CD4-positive, alpha-beta T cell treated with Interleukin-17A for 4 hours (primary cell): ENCODE results near the gene ITGA1.
"Not testable (repeated sequence)": the region's sequence is repeated elsewhere in the genome, so short reads cannot be mapped to it uniquely, and the experiment has no call there.

Experiments used
- DNase-seq: peaks from one replicate; pipeline ENCODE4 v3.0.0-alpha.2; 2020; ENCODE audit warnings: mixed read lengths

Gene ITGA1

DNA sequence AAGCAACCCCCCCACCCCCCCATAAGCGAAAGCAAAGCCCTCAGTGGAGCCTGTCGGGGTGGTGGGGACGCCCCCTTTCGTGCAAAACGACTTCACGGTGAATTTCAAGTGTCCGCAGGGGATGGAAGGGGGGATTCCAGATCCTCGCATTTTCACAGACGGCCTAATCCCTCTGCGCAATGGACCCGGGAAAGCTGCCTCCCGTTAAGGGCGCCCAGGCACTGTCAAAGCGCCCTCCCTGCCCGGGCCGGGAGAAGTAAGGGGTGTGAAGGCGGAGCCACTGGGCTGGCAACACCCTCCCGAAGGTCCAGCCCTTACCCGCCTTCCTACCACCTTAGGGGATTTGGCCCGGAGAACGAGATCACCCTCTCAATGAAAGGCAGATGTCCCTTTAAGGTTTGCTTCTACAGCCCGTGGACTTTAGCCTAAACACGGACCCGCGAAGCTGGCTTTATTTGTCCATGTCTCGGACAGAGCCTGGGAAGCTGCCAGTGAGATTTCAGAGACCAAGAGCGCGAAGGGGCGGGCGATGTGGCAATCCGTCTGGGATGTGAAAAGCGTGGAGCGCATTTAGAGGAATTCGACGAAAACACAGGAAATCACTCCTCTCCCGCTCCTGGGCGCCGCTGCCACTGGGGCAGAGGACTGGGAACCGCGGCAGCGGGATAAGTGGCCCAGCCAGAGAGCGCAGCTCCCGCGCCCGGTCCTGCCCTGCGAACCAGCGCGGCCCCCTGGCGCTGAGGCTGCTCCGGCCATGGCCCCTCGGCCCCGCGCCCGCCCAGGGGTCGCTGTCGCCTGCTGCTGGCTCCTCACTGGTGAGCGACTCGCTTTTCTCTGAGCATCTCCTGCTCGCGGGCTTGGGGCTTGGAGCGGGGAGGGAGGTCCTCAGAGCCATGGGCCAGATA lies at the start of gene ITGA1, which contains the start of gene PELO:
Gene ITGA1 (plus strand): TSS at position 317 of the 905 bp plus-strand sequence. CDS start 438 bp downstream, at position 755.
Gene PELO (plus strand): TSS at position 317 of the 905 bp plus-strand sequence. CDS start 12,479 bp downstream, outside the sequence.
- peak; percentile 65 for DNase-seq

DNA sequence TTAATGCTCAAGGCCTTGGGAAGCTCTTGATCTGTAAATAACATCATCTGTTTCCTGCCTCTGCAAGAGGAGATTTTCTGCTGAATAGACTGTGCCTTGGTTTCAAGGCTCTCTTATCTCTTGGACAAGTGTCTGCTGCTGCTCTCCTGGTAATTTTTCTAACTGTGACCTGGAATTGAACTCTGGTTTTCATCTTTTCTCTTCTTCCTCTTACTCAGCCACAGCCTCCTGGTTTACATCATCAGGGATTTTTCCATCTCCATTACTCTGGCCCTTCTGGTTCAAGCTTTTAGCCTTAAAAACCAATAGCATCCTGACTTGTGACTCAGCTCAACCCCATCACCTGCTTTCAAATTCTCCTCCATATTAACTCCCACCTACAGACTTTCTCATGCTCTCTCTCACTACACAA lies 49.6 kb upstream of the ITGA1 start:
- no peak for DNase-seq

DNA sequence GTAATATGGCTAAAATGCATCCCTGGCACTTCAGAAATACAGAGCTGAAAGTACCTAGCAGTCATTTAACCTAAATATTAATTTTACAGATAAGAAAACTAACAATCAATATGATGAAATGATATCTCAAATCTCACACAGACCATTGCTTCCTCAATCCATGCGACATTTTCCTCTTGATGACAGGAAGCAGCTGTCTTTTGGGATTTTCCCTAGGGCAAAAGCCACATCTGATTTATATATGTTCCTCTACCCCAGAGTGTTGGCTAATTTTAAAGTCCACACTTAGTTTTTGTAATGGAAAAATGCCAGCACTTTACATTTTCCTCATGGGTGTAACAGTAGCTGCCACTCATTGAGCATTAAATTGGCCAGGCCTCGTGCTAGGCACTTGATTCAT lies 47.7 kb upstream of the ITGA1 start:
- no peak for DNase-seq

DNA sequence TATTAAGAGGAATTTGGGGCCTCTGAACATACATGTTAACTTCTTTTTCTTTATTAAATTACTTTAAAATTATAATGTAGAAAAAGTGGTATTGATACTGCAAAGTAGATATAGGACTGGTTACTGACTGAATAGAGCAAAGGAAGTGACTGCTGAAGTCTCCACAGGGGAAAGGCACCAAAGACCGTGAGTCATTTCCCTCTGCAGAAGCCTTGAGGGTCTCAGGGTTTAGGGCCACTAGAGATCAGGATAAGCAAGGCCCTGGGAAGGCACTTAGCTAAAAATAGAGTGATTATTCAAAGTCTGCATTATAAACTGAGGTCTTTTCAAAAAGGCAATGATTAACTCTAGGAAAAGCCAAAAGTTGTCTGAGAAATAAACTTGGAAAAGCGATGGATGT lies 44.7 kb upstream of the ITGA1 start:
- DNase-seq = peak; percentile 47

DNA sequence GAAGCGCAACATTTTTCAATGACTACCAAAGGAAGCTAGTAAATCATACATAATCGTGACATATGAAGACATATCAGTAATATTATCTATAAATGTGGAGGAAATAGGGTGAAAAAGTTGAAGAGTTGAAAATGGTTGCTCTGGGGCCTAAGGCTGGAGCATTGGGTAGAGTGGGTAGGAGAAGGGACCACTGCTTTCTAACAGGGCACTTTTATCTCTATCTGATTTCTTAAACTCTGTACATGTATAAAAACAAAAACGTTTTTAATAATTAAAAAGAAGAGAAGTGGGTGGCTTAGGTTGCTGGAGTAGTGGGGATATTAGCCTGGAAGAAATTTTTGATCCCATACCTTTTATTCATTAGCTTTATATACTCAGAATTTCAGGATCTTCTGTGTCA lies 44.2 kb upstream of the ITGA1 start:
- no peak for DNase-seq

DNA sequence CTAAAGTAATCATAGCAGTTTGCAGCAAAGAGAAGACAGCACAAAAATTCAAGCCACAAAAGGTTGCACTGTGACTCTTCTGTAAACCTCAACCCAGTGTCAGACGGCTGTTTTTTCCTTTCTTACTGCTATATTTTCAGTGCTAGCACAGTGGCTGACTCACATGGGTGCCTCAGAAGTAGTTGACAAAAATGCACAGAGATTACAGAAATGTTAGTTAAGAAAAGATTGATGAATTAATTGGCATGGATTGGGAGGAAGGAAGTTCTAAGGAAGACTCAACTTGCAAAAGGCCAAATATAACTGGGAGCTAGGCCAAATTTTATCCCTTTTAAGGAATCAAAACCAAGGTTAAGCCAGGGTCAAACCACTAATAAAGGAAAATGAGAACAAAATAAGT lies 43.7 kb upstream of the ITGA1 start:
- peak; percentile 63 for DNase-seq

DNA sequence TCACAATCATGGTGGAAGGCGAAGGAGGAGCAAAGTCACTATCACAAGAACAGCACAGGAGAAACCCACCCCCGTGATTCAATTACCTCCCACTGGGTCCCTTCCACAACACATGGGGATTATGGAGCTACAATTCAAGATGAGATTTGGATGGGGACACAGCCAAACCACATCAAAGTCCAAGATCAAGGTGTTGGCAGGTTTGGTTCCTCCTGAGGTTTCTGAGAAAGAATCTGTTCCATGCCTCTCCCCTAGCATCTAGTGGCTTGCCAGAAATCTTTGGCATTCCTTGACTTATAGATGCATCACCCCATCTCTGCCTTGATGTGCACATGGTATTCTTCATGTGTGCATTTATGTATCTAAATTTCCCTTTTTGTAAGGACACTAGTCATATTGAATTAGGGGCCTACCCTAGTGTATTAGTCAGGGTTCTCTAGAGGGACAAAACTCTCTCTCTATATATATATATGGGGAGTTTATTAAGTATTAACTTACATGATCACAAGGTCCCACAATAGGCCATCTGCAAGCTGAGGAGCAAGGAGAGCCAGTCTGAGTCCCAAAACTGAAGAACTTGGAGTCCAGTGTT lies 42.8 kb upstream of the ITGA1 start:
- DNase-seq = not testable (repeated sequence)

DNA sequence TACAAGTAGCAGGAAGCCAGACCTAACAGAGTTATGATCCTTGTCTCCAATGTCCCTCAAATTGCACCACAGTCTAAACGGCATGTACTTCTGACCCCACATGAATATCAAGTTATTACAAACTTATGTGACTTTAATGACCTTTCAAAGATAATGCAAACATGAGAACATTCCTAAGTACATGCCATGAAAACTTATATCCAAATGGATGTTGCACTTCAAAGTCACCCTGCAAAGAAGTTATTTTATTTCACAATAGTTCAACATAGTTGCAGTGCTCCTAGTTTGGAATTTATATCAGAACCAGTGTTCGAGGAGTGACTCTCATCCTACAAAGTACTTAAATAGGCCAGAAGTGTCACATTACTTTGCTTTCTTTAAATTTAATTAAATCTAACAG lies 41.2 kb upstream of the ITGA1 start:
- DNase-seq = no peak

DNA sequence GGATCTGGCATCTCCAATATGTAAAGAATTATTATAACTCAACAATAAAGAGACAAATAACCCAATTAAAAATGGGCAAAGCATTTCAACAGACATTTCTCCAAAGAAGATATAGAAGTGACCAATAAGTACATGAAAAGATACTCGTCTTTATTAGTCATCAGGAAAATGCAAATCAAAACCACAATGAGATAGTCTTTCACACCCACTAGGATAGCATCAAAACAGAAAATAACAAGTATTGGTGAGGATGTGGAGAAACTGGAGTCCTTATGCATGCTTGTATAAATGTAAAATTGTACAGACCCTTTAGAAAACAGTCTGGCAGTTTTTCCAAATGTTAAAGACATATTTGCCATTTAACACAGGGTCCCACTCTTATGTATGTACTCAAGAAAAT lies 39.1 kb upstream of the ITGA1 start:
- no peak for DNase-seq

DNA sequence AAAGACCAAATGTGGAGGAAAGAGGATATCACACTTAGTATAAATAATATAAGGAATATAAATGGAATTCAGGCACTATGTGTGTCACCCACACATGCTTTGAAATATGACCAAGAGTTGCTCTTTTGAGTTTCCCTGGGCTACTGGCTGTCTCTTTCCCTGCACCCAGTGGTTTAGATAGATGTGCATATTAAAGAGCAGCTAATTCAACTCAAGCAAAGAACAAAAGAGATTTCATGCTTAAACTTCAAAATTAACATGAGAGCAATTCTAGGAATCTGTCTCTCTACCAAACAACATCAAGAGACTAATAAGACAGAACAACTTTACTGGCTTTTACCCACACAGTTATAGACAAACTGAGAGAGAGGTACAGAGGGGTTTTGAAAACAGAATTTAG lies 38.0 kb upstream of the ITGA1 start:
- no peak for DNase-seq

DNA sequence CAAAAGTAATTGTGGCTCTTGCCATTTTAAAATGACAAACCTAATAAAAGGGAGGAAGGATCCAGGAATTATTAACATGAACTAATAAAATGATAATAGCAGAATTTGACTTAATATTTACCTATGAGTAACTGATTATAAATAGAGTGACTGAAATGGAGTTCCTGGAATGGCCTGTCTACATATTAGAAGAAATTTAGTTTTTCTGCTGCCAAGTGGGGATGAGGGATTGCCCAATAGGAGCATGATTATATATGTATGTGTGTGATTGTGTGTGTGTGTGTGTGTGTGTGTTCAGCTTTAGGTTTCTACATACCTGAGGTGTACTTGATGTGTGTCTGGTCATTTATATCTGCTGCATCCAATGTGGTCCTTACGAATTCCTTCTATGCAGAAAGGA lies 36.6 kb upstream of the ITGA1 start:
- no peak for DNase-seq

DNA sequence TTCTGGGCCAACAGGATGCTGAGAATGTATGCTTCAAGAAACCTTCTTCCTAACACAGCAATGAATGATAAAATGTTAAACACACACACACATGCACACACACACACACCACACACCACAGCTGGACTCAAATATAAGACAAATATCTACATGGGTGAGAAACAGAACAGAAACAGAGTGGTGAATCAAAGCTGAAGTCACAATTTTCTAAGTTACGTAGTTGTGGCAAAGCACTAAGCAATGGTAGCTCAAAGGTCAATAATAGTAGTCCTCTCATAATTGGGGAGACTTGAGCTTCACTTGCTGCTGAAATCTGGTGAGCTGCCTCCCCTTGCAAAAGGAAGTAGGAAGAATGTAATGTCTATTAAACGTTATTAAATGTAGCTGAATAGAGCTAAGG lies 33.7 kb upstream of the ITGA1 start:
- no peak for DNase-seq

DNA sequence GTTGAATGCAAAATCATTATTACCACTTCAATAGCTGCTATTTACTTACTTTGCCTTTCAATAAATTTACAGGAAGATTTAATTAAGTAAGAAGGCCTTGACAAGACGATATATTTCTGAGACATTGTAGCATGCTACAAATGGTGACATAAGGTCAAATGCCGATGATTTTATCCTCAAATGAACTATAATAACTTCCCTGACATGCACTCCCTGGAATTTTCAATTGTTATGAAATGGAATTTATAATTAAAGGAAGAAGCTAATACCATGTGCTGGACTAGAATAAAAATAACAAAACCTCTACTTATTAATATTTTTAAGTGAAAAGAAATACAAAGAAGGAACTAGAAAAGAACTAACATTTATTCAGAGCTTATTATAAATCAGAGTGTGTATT lies 30.2 kb upstream of the ITGA1 start:
- no peak for DNase-seq

DNA sequence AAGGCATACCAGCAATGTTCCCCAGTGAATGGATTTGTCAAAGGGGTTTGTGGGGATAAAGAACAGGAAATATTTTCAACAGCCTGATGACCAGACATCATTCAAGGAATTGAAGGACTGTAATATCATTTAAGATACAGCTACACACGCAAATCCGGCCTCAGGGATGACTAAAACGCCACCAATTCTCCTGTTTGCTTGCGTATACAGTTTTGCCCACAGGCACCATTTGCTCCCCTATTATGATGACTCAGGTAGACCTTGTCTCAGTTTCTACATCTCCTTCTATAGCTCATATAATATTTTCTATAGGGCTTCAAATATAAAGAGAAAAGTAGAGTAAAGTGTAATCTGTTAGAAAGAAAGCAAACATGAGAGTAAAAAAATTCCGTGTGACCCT lies 29.7 kb upstream of the ITGA1 start:
- DNase-seq = no peak

DNA sequence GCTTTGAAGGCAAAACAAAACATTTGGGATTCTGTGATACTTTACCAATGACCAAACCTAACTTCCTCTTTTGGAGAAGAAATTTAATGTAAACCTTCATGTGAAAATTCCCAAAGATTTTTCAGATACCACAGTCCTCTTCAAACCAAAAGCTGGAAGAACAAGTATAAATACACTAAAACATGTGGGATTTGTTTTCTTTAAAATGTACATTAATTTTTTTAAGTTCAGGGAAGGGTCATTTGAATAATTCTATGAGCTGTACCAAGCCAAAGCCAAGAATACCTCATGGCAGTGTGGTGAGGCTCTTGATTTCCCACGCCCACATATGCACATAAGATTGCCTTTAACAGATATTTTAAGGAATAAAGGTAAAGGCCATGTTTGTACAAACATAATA lies 28.4 kb upstream of the ITGA1 start:
- DNase-seq = no peak

DNA sequence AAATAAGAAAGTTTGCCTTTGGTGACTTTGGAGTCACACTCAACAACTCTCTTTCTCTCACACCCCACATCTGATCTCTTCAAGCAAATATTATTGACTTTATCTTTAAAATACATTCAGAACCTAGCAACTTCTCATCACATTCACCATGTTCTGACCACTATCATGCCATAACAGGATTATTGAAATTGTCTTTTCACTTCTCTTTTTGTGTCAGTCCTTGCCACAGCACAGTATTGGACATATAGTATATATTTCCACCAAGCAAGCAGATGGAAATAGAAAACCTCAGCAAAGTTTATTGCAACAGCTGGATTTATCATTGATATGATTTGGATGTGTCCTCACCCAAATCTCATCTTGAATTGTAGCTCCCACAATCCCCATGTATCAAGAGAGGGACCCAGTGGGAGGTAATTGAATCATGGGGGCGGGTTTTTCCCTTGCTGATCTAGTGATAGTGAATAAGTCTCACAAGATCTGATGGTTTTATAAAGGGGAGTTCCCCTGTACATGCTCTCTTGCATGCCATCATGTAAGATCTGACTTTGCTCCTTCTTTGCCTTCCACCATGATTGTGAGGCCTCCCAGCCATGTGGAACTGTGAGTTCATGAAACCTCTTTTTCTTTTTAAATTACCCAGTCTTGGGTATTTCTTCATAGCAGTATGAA lies 26.9 kb upstream of the ITGA1 start:
- no peak for DNase-seq

DNA sequence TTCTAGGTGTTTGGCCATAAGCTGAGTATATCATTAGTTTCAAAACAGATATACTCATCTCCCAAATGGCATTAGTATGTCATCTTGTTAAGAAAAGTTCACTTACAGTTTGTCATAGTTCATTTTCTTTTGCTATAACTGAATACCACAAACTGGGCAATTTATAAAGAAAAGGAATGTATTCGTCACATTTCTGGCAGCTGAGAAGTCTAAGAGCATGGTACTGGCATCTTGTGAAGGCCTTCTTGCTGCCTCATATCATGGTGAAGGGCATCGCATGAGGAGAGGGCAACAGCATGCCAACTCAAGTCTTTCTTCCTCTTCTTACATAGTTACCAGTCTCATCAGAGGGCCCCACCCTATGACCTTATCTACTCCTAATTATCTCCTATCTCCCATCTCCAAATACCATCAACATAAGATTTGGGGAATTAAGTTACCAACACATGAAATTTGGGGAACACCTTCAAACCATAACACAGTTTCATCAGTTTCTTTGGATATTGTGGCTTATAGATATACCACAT lies 20.4 kb upstream of the ITGA1 start:
- DNase-seq = no peak

DNA sequence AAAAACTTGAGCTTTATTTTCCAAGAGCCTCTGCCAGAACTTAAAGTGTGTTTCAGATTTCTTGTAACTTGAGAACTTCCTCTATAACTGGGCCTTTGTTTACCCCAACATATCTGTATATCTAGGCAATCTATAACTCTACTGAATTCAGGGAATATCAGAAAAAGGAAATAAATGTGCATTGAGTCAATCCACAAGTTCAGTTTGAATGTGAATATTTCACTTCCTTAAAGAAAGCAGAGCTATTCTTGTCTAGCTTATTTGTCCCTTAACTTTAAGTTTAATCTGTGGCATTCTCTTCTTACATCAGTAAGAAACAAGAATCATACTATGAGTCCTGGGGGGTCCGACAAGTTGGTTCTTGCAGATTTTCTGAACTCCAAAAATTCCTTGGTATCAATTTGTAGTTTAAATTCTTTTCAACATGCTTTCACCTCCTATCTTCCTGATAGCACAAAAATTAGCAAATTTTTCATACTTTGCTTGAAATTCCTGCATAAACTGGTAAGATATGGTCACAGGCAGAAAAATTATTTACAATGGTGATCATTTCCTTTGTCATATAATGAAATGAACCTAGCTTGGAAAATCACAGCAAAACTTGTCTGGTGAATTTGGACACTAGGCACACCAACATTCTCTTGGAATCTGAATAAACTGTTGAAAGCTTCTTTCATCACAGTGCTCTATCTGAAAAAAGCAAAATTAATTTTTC lies 19.8 kb upstream of the ITGA1 start:
- DNase-seq = no peak

DNA sequence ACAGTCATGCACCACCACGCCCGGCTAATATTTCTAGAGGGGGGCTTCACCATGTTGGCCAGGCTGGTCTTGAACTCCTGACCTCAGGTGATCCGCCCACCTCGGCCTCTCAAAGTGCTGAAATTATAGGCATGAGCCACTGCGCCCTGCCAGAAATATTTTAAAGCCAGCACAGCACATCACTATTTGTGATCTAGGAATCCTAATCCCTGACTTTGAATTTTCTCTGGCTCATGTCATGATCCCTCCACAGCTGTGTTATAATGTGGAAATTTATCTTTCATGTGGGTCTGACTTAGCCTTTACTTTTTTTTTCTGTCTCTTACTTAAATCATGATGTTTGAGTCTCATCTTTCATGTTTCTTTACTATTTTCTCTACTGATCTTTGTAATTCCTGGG lies 18.7 kb upstream of the ITGA1 start:
- DNase-seq = no peak

DNA sequence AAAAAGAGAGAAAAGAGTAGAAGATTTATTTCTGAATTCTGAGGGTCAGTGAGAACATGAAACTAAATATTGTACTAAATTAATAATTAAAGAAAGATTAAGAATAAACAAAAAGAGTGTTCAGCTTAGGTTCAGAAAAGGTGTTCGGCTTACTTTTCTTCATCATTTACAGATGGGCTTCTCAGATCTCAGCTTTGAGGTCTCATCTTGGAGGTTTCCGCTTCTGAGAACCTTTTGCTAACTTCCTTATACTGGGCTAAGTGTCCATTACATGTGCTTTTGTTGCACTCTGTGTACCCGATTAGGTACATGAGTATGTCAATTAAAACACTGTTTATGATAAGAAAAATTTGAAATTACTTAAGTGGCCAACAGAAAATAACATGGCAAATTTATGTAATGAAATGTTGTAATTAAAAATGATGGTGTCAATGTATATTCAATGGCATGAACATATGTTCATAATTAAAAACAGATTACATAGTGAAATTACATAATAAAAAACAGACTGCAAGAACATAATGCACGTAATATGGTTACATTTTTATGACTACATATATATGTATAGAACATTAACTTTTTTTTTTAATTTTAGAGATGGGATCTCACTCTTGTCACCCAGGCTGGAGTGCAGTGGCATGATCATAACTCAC lies 17.3 kb upstream of the ITGA1 start:
- DNase-seq = no peak

DNA sequence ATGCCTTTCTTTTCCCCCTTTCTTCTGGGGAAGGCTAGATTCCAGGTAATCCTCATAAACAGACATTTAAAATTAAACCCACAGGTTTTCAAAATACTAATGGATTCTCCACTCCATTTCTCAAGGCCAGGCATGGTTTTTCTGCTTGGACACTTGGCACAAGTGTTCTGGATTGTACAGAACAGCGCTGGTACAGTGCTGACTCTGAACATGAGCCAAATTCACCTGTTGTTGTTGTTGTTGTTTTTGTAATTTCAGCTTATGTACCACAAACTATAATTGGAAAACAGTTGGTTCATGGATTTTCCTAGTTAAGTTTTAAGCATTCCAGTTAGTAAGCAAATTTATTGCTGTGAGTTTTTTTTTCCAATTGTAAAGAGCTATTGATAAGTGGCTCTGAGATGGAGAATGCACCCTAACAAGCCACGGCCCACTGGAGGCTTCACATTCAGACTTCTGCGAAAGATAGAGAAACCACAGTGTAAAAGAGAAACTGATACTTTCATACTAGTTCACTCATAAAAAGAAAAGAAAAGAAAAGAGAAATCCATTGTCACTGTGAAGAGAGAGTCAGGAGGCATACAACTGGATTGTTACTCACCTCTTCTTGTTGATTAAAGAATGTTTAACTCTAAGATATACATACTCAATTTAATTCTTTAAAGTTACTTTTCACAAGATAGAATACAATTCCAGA lies 16.2 kb upstream of the ITGA1 start:
- DNase-seq = peak; percentile 44

DNA sequence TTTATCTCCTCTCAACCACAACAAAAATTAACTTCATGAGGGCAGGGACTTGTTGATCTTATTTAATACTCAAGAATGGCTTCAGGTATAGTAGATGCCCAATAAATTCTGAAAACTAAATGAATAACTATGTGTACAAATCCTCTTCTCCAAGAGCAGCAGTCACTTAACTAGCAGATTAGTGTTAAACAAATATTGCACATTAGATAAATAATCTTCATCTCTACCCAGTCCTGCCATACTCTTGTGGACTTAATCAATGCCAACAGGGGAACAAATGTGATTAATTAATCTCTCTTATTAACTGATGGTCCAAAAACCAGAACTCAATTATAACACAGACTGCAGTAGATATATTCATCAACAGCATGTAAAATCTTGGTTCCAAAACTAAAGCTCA lies 15.0 kb upstream of the ITGA1 start:
- no peak for DNase-seq
